ENCODE data around the gene DDI2.

The DDI2 gene

DNA sequence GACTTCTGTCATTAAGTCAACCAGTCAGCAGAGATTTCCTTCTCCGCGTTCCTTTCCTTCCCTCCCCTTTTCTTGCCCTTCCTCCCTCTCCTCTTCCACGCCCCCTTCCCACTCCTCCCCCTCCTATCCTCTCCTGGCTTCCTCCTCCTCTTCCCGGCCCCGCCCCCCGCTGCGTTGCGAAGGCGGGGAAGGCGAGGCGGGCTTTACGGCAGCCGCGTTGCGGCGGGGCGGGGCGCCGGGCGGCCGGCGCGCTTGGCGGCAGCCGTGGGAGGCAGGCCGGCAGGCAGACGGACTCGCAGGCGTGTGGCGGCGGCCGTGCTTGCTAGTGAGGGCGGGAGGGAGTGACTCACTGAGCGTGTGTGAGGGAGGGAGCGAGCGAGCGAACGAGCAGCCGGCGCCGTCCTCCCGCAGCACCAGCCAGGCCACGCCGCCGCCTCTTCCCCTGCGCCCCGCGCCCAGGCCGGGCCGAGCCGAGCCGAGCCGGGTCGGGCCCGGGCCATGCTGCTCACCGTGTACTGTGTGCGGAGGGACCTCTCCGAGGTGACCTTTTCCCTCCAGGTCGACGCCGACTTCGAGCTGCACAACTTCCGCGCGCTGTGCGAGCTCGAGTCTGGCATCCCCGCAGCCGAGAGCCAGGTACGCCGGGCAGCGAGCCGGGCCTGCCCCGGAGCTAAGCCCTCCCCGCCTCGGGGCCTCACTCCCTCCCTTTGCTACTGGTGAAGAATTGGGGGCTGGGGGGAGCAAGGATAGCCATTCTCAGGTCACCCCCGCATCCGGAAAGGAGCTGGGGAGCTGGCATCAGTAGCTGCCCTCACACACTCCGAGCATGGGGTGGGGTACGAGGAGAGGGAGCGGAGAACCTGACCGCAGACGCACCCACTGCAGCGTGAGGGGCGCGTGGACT, at the start of gene DDI2:
Gene DDI2 (plus strand): TSS at position 286 of the 904 bp plus-strand sequence. CDS start 213 bp downstream, at position 499.
- no peaks in the 10 kb centered on the region for H3K9me3 ChIP-seq (ENCODE audit: control insufficient read depth, low read depth, low read length)
- peaks cover 9% of the 10 kb centered on the region for H3K4me1 ChIP-seq (ENCODE audit: control insufficient read depth, low read depth, low read length)
- H3K27ac ChIP-seq (ENCODE audit: low read length) = peak within 1 kb of the TSS; percentile 55
- H3K27me3 ChIP-seq (ENCODE audit: control insufficient read depth, insufficient read depth, low read length) = no peaks in the 10 kb centered on the region
- peak within 1 kb of the TSS; percentile 90 for H3K9ac ChIP-seq (ENCODE audit: low read length)
- H3K4me3 ChIP-seq (ENCODE audit: low read length) = peak within 1 kb of the TSS; percentile 99
- H3K36me3 ChIP-seq (ENCODE audit: control insufficient read depth, low read depth, low read length) = no peaks in the 10 kb centered on the region

GRCh38 chr1:15568387-15569073, 48.7 kb upstream of the DDI2 start:
- Histone ChIP-seq H3K4me1 (ENCODE audit: control insufficient read depth, low read depth, low read length) (no peaks in the 10 kb centered on the region), H3K9me3 (ENCODE audit: control insufficient read depth, low read depth, low read length) (no peaks in the 10 kb centered on the region), H3K4me3 (ENCODE audit: low read length) (no peak overlapping the region), H3K27me3 (ENCODE audit: control insufficient read depth, insufficient read depth, low read length) (no peaks in the 10 kb centered on the region), H3K27ac (ENCODE audit: low read length) (no peak overlapping the region), H3K36me3 (ENCODE audit: control insufficient read depth, low read depth, low read length) (peaks cover 65% of the 10 kb centered on the region), H3K9ac (ENCODE audit: low read length) (no peak overlapping the region)

- Histone ChIP-seq H3K27me3 (ENCODE audit: control insufficient read depth, insufficient read depth, low read length) (no peaks in the 10 kb centered on the region), H3K27ac (ENCODE audit: low read length) (no peak overlapping the region), H3K36me3 (ENCODE audit: control insufficient read depth, low read depth, low read length) (peaks cover 49% of the 10 kb centered on the region), H3K9me3 (ENCODE audit: control insufficient read depth, low read depth, low read length) (no peaks in the 10 kb centered on the region), H3K4me3 (ENCODE audit: low read length) (no peak overlapping the region), H3K4me1 (ENCODE audit: control insufficient read depth, low read depth, low read length) (no peaks in the 10 kb centered on the region), H3K9ac (ENCODE audit: low read length) (no peak overlapping the region)
Measured at GRCh38 chr1:15570861-15571260, 46.4 kb upstream of the DDI2 start.

- no peaks in the 10 kb centered on the region for H3K4me1 ChIP-seq (ENCODE audit: control insufficient read depth, low read depth, low read length)
- no peak overlapping the region for H3K27ac ChIP-seq (ENCODE audit: low read length)
- H3K4me3 ChIP-seq (ENCODE audit: low read length) = no peak overlapping the region
- H3K9me3 ChIP-seq (ENCODE audit: control insufficient read depth, low read depth, low read length) = no peaks in the 10 kb centered on the region
- H3K9ac ChIP-seq (ENCODE audit: low read length) = no peak overlapping the region
- H3K27me3 ChIP-seq (ENCODE audit: control insufficient read depth, insufficient read depth, low read length) = no peaks in the 10 kb centered on the region
- H3K36me3 ChIP-seq (ENCODE audit: control insufficient read depth, low read depth, low read length) = peaks cover 45% of the 10 kb centered on the region
Measured at GRCh38 chr1:15571266-15571665, 46.0 kb upstream of the DDI2 start.

DNA sequence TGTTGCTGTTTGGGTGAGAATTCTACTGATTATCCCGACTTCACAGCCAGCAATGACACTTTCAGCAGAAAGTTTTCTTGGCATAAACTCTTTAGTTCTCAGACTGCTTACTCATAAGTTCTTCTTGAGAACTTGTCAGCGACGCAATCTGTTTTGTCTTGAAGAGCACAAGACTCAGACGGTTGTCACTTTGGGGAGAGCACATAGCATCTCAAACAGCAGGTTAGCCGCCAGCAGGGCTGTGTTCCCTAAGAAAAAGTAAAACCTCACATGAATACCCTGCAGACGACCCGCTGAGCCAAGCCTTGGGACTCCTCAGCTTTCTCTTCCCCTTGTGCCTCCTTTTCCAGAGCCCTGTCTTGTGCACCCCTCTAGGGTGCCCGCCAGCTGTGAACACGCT, 43.8 kb upstream of the DDI2 start:
- H3K4me3 ChIP-seq (ENCODE audit: low read length) = no peak overlapping the region
- no peaks in the 10 kb centered on the region for H3K4me1 ChIP-seq (ENCODE audit: control insufficient read depth, low read depth, low read length)
- H3K9me3 ChIP-seq (ENCODE audit: control insufficient read depth, low read depth, low read length) = no peaks in the 10 kb centered on the region
- H3K9ac ChIP-seq (ENCODE audit: low read length) = no peak overlapping the region
- H3K27ac ChIP-seq (ENCODE audit: low read length) = no peak overlapping the region
- H3K36me3 ChIP-seq (ENCODE audit: control insufficient read depth, low read depth, low read length) = peaks cover 23% of the 10 kb centered on the region
- H3K27me3 ChIP-seq (ENCODE audit: control insufficient read depth, insufficient read depth, low read length) = no peaks in the 10 kb centered on the region

GRCh38 chr1:15574741-15575140, 42.5 kb upstream of the DDI2 start:
- H3K27me3 ChIP-seq (ENCODE audit: control insufficient read depth, insufficient read depth, low read length) = no peaks in the 10 kb centered on the region
- no peak overlapping the region for H3K9ac ChIP-seq (ENCODE audit: low read length)
- peaks cover 14% of the 10 kb centered on the region for H3K36me3 ChIP-seq (ENCODE audit: control insufficient read depth, low read depth, low read length)
- no peak overlapping the region for H3K4me3 ChIP-seq (ENCODE audit: low read length)
- no peaks in the 10 kb centered on the region for H3K4me1 ChIP-seq (ENCODE audit: control insufficient read depth, low read depth, low read length)
- H3K9me3 ChIP-seq (ENCODE audit: control insufficient read depth, low read depth, low read length) = no peaks in the 10 kb centered on the region
- H3K27ac ChIP-seq (ENCODE audit: low read length) = no peak overlapping the region

DNA sequence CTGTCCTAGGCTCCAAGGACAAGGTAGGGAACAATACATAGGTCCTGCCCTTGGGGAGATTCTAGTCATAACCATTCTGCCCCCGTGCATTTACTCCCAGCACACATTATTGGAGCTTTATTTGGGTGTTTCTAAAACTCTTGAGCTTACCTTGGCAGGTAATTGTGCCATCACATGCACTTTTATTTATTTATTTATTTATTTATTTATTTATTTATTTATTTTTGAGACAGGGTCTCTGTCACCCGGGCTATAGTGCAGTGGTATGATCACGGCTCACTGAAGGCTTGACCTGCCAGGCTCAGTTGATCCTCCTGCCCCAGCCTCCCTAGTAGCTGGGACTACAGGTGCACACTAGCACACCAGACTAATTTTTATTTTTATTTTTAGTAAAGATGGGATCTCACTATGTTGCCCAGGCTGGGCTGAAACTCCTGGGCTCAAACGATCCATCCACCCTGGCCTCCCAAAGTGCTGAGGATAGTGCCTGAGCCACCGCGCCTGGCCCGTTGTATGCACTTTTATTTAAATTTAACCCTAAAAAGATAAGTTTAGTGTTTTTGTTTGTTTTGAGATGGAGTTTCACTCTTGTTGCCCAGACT, 41.6 kb upstream of the DDI2 start:
- Histone ChIP-seq H3K9me3 (ENCODE audit: control insufficient read depth, low read depth, low read length) (no peaks in the 10 kb centered on the region), H3K9ac (ENCODE audit: low read length) (no peak overlapping the region), H3K4me1 (ENCODE audit: control insufficient read depth, low read depth, low read length) (no peaks in the 10 kb centered on the region), H3K27ac (ENCODE audit: low read length) (no peak overlapping the region), H3K27me3 (ENCODE audit: control insufficient read depth, insufficient read depth, low read length) (no peaks in the 10 kb centered on the region), H3K4me3 (ENCODE audit: low read length) (no peak overlapping the region), H3K36me3 (ENCODE audit: control insufficient read depth, low read depth, low read length) (peaks cover 8% of the 10 kb centered on the region)

DNA sequence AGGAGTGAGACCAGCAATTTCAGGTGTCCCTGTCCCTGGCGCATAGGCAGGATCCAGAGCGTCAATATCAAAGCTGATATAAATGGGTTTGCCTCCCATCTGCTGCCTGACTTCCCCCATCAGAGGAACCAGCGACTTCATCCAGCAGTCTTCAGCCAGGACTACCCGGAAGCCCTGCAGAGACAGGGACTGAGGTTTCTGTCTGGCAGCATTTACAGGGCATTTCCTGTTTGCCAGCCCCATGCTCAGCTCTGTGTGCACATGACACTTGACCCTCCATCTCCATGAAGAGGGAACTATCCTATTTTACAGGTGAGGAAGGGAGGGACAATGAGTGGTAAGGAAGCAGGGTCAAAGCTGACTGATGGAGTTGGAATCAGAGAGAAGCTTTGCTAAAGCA, 39.6 kb upstream of the DDI2 start:
- Histone ChIP-seq H3K27me3 (ENCODE audit: control insufficient read depth, insufficient read depth, low read length) (no peaks in the 10 kb centered on the region), H3K27ac (ENCODE audit: low read length) (no peak overlapping the region), H3K36me3 (ENCODE audit: control insufficient read depth, low read depth, low read length) (no peaks in the 10 kb centered on the region), H3K4me3 (ENCODE audit: low read length) (no peak overlapping the region), H3K4me1 (ENCODE audit: control insufficient read depth, low read depth, low read length) (no peaks in the 10 kb centered on the region), H3K9me3 (ENCODE audit: control insufficient read depth, low read depth, low read length) (no peaks in the 10 kb centered on the region), H3K9ac (ENCODE audit: low read length) (no peak overlapping the region)

GRCh38 chr1:15578921-15579682, 38.2 kb upstream of the DDI2 start:
- Histone ChIP-seq H3K4me3 (ENCODE audit: low read length) (no peak overlapping the region), H3K9ac (ENCODE audit: low read length) (no peak overlapping the region), H3K4me1 (ENCODE audit: control insufficient read depth, low read depth, low read length) (no peaks in the 10 kb centered on the region), H3K27ac (ENCODE audit: low read length) (no peak overlapping the region), H3K27me3 (ENCODE audit: control insufficient read depth, insufficient read depth, low read length) (no peaks in the 10 kb centered on the region), H3K9me3 (ENCODE audit: control insufficient read depth, low read depth, low read length) (no peaks in the 10 kb centered on the region), H3K36me3 (ENCODE audit: control insufficient read depth, low read depth, low read length) (no peaks in the 10 kb centered on the region)

GRCh38 chr1:15579683-15580047, 37.6 kb upstream of the DDI2 start:
- H3K4me1 ChIP-seq (ENCODE audit: control insufficient read depth, low read depth, low read length) = no peaks in the 10 kb centered on the region
- no peak overlapping the region for H3K9ac ChIP-seq (ENCODE audit: low read length)
- H3K27me3 ChIP-seq (ENCODE audit: control insufficient read depth, insufficient read depth, low read length) = no peaks in the 10 kb centered on the region
- H3K27ac ChIP-seq (ENCODE audit: low read length) = no peak overlapping the region
- H3K36me3 ChIP-seq (ENCODE audit: control insufficient read depth, low read depth, low read length) = no peaks in the 10 kb centered on the region
- H3K4me3 ChIP-seq (ENCODE audit: low read length) = no peak overlapping the region
- no peaks in the 10 kb centered on the region for H3K9me3 ChIP-seq (ENCODE audit: control insufficient read depth, low read depth, low read length)

- H3K4me1 ChIP-seq (ENCODE audit: control insufficient read depth, low read depth, low read length) = no peaks in the 10 kb centered on the region
- H3K36me3 ChIP-seq (ENCODE audit: control insufficient read depth, low read depth, low read length) = no peaks in the 10 kb centered on the region
- H3K9ac ChIP-seq (ENCODE audit: low read length) = no peak overlapping the region
- no peaks in the 10 kb centered on the region for H3K27me3 ChIP-seq (ENCODE audit: control insufficient read depth, insufficient read depth, low read length)
- no peaks in the 10 kb centered on the region for H3K9me3 ChIP-seq (ENCODE audit: control insufficient read depth, low read depth, low read length)
- no peak overlapping the region for H3K27ac ChIP-seq (ENCODE audit: low read length)
- no peak overlapping the region for H3K4me3 ChIP-seq (ENCODE audit: low read length)
Measured at GRCh38 chr1:15583016-15583706, 34.1 kb upstream of the DDI2 start.

All from iPS-18a (cell line).